ENCODE results near the gene PELO. TPM values are rescaled to one million over a fixed set of nuclear protein-coding genes. Genes with fewer than 3 reads are reported as not detected.

Gene PELO
- total RNA-seq, 1 donor from 2014 or later: 39.1 TPM

GRCh38 chr5:52788505-52788821 lies 747 bp downstream of the PELO start:
- no peak for DNase-seq (ENCODE audit: low spot score in 2 of 2)
- Histone ChIP-seq H3K27me3 (no peaks in the 10 kb centered on the region), H3K9me3 (no peaks in the 10 kb centered on the region), H3K27ac (peak overlapping the region; percentile 90 to 97), H3K4me3 (peak overlapping the region; percentile 80 to 84), H3K36me3 (no peaks in the 10 kb centered on the region), H3K4me1 (peaks cover 0 to 33% of the 10 kb centered on the region in 2 donors)
- no peak for TF ChIP-seq CTCF (IDR thresholded peaks at IDR 0.05)
- intact Hi-C loops (cut with DNase I): loop anchor here (1.0 to 10.0 kb wide), 6 partner anchors 11 to 696 kb away; partner anchors contain the start of gene FST

- no peak for TF ChIP-seq CTCF (IDR thresholded peaks at IDR 0.05)
- Histone ChIP-seq H3K27ac (peak overlapping the region; percentile 90 to 97), H3K9me3 (no peaks in the 10 kb centered on the region), H3K36me3 (no peaks in the 10 kb centered on the region), H3K4me1 (peaks cover 0 to 35% of the 10 kb centered on the region in 2 donors), H3K27me3 (no peaks in the 10 kb centered on the region), H3K4me3 (peak overlapping the region; percentile 80 to 84)
- intact Hi-C loops (cut with DNase I): loop anchor here (5.0 to 10.0 kb wide), 5 partner anchors 48 to 695 kb away; partner anchors contain the start of gene FST
- no peak for DNase-seq (ENCODE audit: low spot score in 2 of 2)
Measured at GRCh38 chr5:52789378-52789777, 1.7 kb downstream of the PELO start.

GRCh38 chr5:52789851-52790250 lies 2.1 kb downstream of the PELO start:
- intact Hi-C loops (cut with DNase I): loop anchor here (5.0 to 10.0 kb wide), 5 partner anchors 47 to 695 kb away; partner anchors contain the start of gene FST
- H3K4me3 ChIP-seq: peak overlapping the region; percentile 80 to 84
- DNase-seq (ENCODE audit: low spot score in 2 of 2): no peak
- no peaks in the 10 kb centered on the region for H3K9me3 ChIP-seq
- H3K27me3 ChIP-seq: no peaks in the 10 kb centered on the region
- no peak for TF ChIP-seq CTCF (IDR thresholded peaks at IDR 0.05)
- peak overlapping the region; percentile 90 to 97 for H3K27ac ChIP-seq
- no peaks in the 10 kb centered on the region for H3K36me3 ChIP-seq
- H3K4me1 ChIP-seq: peaks cover 0 to 33% of the 10 kb centered on the region in 2 donors

- Histone ChIP-seq H3K27me3 (no peaks in the 10 kb centered on the region), H3K27ac (peak overlapping the region; percentile 90 to 97), H3K4me1 (peaks cover 0 to 40% of the 10 kb centered on the region in 2 donors), H3K36me3 (no peaks in the 10 kb centered on the region), H3K4me3 (peak overlapping the region; percentile 80 to 84), H3K9me3 (no peaks in the 10 kb centered on the region)
- DNase-seq (ENCODE audit: low spot score in 2 of 2): no peak
- intact Hi-C loops (cut with DNase I): no loop called here
- TF ChIP-seq CTCF (IDR thresholded peaks at IDR 0.05): no peak
Measured at GRCh38 chr5:52791366-52791765, 3.6 kb downstream of the PELO start.

- Histone ChIP-seq H3K4me1 (peaks cover 0 to 58% of the 10 kb centered on the region in 2 donors), H3K9me3 (no peaks in the 10 kb centered on the region), H3K4me3 (peak overlapping the region in 1 of 2 donors; percentile 0), H3K27ac (peak overlapping the region; percentile 12 to 100), H3K27me3 (no peaks in the 10 kb centered on the region), H3K36me3 (no peaks in the 10 kb centered on the region)
- intact Hi-C loops (cut with DNase I): no loop called here
- TF ChIP-seq CTCF (IDR thresholded peaks at IDR 0.05): no peak
- no peak for DNase-seq (ENCODE audit: low spot score in 2 of 2)
Measured at GRCh38 chr5:52794519-52794918, 6.8 kb downstream of the PELO start.

GRCh38 chr5:52796031-52796430 lies 8.3 kb downstream of the PELO start:
- no peaks in the 10 kb centered on the region for H3K27me3 ChIP-seq
- intact Hi-C loops (cut with DNase I): no loop called here
- H3K4me1 ChIP-seq: peaks cover 5 to 57% of the 10 kb centered on the region in 2 donors
- H3K4me3 ChIP-seq: no peak overlapping the region
- no peak for DNase-seq (ENCODE audit: low spot score in 2 of 2)
- no peaks in the 10 kb centered on the region for H3K9me3 ChIP-seq
- H3K27ac ChIP-seq: peak overlapping the region; percentile 96 to 100
- TF ChIP-seq CTCF (IDR thresholded peaks at IDR 0.05): no peak
- no peaks in the 10 kb centered on the region for H3K36me3 ChIP-seq

Data from ascending aorta (tissue), 2 donors.